Astrocyte of the cerebellum (primary cell): ENCODE data around the gene BANP.

ENCODE experiments used
- DNase-seq: peaks from one replicate; pipeline ENCODE4 v3.0.0-alpha.2; 2011; ENCODE audit warnings: low read depth
- H3K4me3 ChIP-seq: 2 replicates; pipeline ENCODE4 v1.5.1; 2011; ENCODE audit warnings: mild to moderate bottlenecking, low read depth, low read length, moderate library complexity
- CTCF ChIP-seq: IDR thresholded peaks from 2 replicates; pipeline ENCODE4 v1.5.1; 2012; ENCODE audit warnings: low read length, low read depth, moderate library complexity, mild to moderate bottlenecking; ENCODE audit errors: missing control alignments
- in situ Hi-C: cut with HindIII; loops from 2 replicates; pipeline ENCODE4 v1.10.0; 2017; ENCODE audit warnings: low sequenced_read_pairs

The BANP gene

GRCh38 chr16:88009563-88010342 lies 58.5 kb downstream of the BANP start:
- TF ChIP-seq CTCF: no peak
- in situ Hi-C loops: no loop called here
- no peak overlapping the region for H3K4me3 ChIP-seq
- DNase-seq: no peak

- in situ Hi-C loops: no loop called here
- no peak for DNase-seq
- no peak for TF ChIP-seq CTCF
- H3K4me3 ChIP-seq: no peak overlapping the region
Measured at GRCh38 chr16:88010343-88010967, 59.2 kb downstream of the BANP start.

GRCh38 chr16:88010968-88011483 lies 59.8 kb downstream of the BANP start:
- no peak for DNase-seq
- in situ Hi-C loops: no loop called here
- no peak overlapping the region for H3K4me3 ChIP-seq
- TF ChIP-seq CTCF: no peak

- DNase-seq: no peak
- in situ Hi-C loops: no loop called here
- no peak overlapping the region for H3K4me3 ChIP-seq
- no peak for TF ChIP-seq CTCF
Measured at GRCh38 chr16:88012360-88012759, 61.1 kb downstream of the BANP start.

- no peak overlapping the region for H3K4me3 ChIP-seq
- in situ Hi-C loops: no loop called here
- DNase-seq: no peak
- no peak for TF ChIP-seq CTCF
Measured at GRCh38 chr16:88013091-88013609, 61.9 kb downstream of the BANP start.

- no peak for DNase-seq
- in situ Hi-C loops: no loop called here
- no peak for TF ChIP-seq CTCF
- no peak overlapping the region for H3K4me3 ChIP-seq
Measured at GRCh38 chr16:88013766-88014251, 62.6 kb downstream of the BANP start.
